ENCODE results near the gene RAB34.

The RAB34 gene

GRCh38 chr17:28700830-28701492 is 16.7 kb downstream of the RAB34 start:
- no peaks in the 10 kb centered on the region for H3K27me3 ChIP-seq (ENCODE audit: insufficient read depth, poor library complexity, severe bottlenecking)
- no peaks in the 10 kb centered on the region for H3K4me1 ChIP-seq (ENCODE audit: insufficient read depth, poor library complexity, severe bottlenecking)
- no peak for ATAC-seq (ENCODE audit: low read depth)
- no peak for DNase-seq (ENCODE audit: low spot score)
- peaks cover 63% of the 10 kb centered on the region for H3K36me3 ChIP-seq (ENCODE audit: low read depth)
- no peak overlapping the region for H3K27ac ChIP-seq (ENCODE audit: poor library complexity, severe bottlenecking)
- no peak for TF ChIP-seq CTCF (IDR thresholded peaks at IDR 0.05; ENCODE audit: poor library complexity, severe bottlenecking)
- no peak overlapping the region for H3K4me3 ChIP-seq (ENCODE audit: severe bottlenecking)
- H3K9me3 ChIP-seq (ENCODE audit: severe bottlenecking): no peaks in the 10 kb centered on the region

GRCh38 chr17:28700278-28700677 is 17.4 kb downstream of the RAB34 start:
- Histone ChIP-seq H3K4me1 (ENCODE audit: insufficient read depth, poor library complexity, severe bottlenecking) (no peaks in the 10 kb centered on the region), H3K9me3 (ENCODE audit: severe bottlenecking) (no peaks in the 10 kb centered on the region), H3K27ac (ENCODE audit: poor library complexity, severe bottlenecking) (no peak overlapping the region), H3K4me3 (ENCODE audit: severe bottlenecking) (no peak overlapping the region), H3K27me3 (ENCODE audit: insufficient read depth, poor library complexity, severe bottlenecking) (no peaks in the 10 kb centered on the region), H3K36me3 (ENCODE audit: low read depth) (peaks cover 70% of the 10 kb centered on the region)
- TF ChIP-seq CTCF (IDR thresholded peaks at IDR 0.05; ENCODE audit: poor library complexity, severe bottlenecking): no peak
- ATAC-seq (ENCODE audit: low read depth): no peak
- no peak for DNase-seq (ENCODE audit: low spot score)

- ATAC-seq (ENCODE audit: low read depth) (no peak), DNase-seq (ENCODE audit: low spot score) (no peak)
- TF ChIP-seq CTCF (IDR thresholded peaks at IDR 0.05; ENCODE audit: poor library complexity, severe bottlenecking): no peak
- no peaks in the 10 kb centered on the region for H3K9me3 ChIP-seq (ENCODE audit: severe bottlenecking)
- H3K4me3 ChIP-seq (ENCODE audit: severe bottlenecking): no peak overlapping the region
- H3K36me3 ChIP-seq (ENCODE audit: low read depth): peaks cover 86% of the 10 kb centered on the region
- H3K27ac ChIP-seq (ENCODE audit: poor library complexity, severe bottlenecking): no peak overlapping the region
- H3K27me3 ChIP-seq (ENCODE audit: insufficient read depth, poor library complexity, severe bottlenecking): no peaks in the 10 kb centered on the region
- H3K4me1 ChIP-seq (ENCODE audit: insufficient read depth, poor library complexity, severe bottlenecking): no peaks in the 10 kb centered on the region
Observed at GRCh38 chr17:28698253-28698941, 19.3 kb downstream of the RAB34 start.

GRCh38 chr17:28693869-28694268 is 23.8 kb downstream of the RAB34 start:
- TF ChIP-seq CTCF (IDR thresholded peaks at IDR 0.05; ENCODE audit: poor library complexity, severe bottlenecking): no peak
- peaks cover 82% of the 10 kb centered on the region for H3K36me3 ChIP-seq (ENCODE audit: low read depth)
- H3K4me1 ChIP-seq (ENCODE audit: insufficient read depth, poor library complexity, severe bottlenecking): no peaks in the 10 kb centered on the region
- no peak overlapping the region for H3K4me3 ChIP-seq (ENCODE audit: severe bottlenecking)
- H3K9me3 ChIP-seq (ENCODE audit: severe bottlenecking): no peaks in the 10 kb centered on the region
- ATAC-seq (ENCODE audit: low read depth): no peak
- no peaks in the 10 kb centered on the region for H3K27me3 ChIP-seq (ENCODE audit: insufficient read depth, poor library complexity, severe bottlenecking)
- no peak overlapping the region for H3K27ac ChIP-seq (ENCODE audit: poor library complexity, severe bottlenecking)
- DNase-seq (ENCODE audit: low spot score): no peak

- H3K9me3 ChIP-seq (ENCODE audit: severe bottlenecking): no peaks in the 10 kb centered on the region
- DNase-seq (ENCODE audit: low spot score) (no peak), ATAC-seq (ENCODE audit: low read depth) (no peak)
- no peaks in the 10 kb centered on the region for H3K27me3 ChIP-seq (ENCODE audit: insufficient read depth, poor library complexity, severe bottlenecking)
- no peak for TF ChIP-seq CTCF (IDR thresholded peaks at IDR 0.05; ENCODE audit: poor library complexity, severe bottlenecking)
- H3K27ac ChIP-seq (ENCODE audit: poor library complexity, severe bottlenecking): no peak overlapping the region
- H3K4me3 ChIP-seq (ENCODE audit: severe bottlenecking): no peak overlapping the region
- H3K36me3 ChIP-seq (ENCODE audit: low read depth): peaks cover 90% of the 10 kb centered on the region
- H3K4me1 ChIP-seq (ENCODE audit: insufficient read depth, poor library complexity, severe bottlenecking): no peaks in the 10 kb centered on the region
Observed at GRCh38 chr17:28689011-28689410, 28.7 kb downstream of the RAB34 start.
